Neuronal stem cell (in vitro differentiated cells): Measurements from ENCODE around the gene CCT5.

Experiments used
- DNase-seq: peaks from one replicate; pipeline ENCODE4 v3.0.0-alpha.2; 2013; ENCODE audit warnings: low spot score
- H2AFZ ChIP-seq: one replicate; pipeline ENCODE4 v1.6.1; 2013; ENCODE audit warnings: mild to moderate bottlenecking, low read length, inconsistent platforms
- H2AK5ac ChIP-seq: 2 replicates; pipeline ENCODE4 v1.6.1; 2013; ENCODE audit warnings: low read depth, mild to moderate bottlenecking, inconsistent platforms, low read length, moderate library complexity, mixed read lengths
- H2BK120ac ChIP-seq: 2 replicates; pipeline ENCODE4 v1.6.1; 2013; ENCODE audit warnings: low read depth, mild to moderate bottlenecking, inconsistent platforms, low read length, moderate library complexity, mixed read lengths
- H2BK12ac ChIP-seq: one replicate; pipeline ENCODE4 v1.6.1; 2013; ENCODE audit warnings: low read length, inconsistent platforms
- H2BK15ac ChIP-seq: 2 replicates; pipeline ENCODE4 v1.6.1; 2013; ENCODE audit warnings: mild to moderate bottlenecking, low read length, inconsistent platforms, mixed read lengths
- H2BK5ac ChIP-seq: one replicate; pipeline ENCODE4 v1.6.1; 2013; ENCODE audit warnings: inconsistent platforms, mild to moderate bottlenecking, low read length, moderate library complexity
- H3K14ac ChIP-seq: one replicate; pipeline ENCODE4 v1.6.1; 2013; ENCODE audit warnings: low read length, inconsistent platforms
- H3K18ac ChIP-seq: 2 replicates; pipeline ENCODE4 v1.6.1; 2013; ENCODE audit warnings: low read length, inconsistent platforms
- H3K23ac ChIP-seq: 2 replicates; pipeline ENCODE4 v1.6.1; 2013; ENCODE audit warnings: low read depth, mild to moderate bottlenecking, mixed read lengths, low read length, inconsistent platforms; ENCODE audit not compliant: poor library complexity
- H3K27ac ChIP-seq: replicated peaks from 3 replicates; pipeline ENCODE4 v1.5.1; 2013; ENCODE audit warnings: low read length, inconsistent platforms
- H3K27me3 ChIP-seq, 3 experiments: 2 replicates each; pipeline ENCODE4 v1.6.1; 2013; ENCODE audit warnings: low read length in 3 of 3, mild to moderate bottlenecking in 2 of 3, inconsistent platforms in 1 of 3, low read depth in 1 of 3, mixed read lengths in 1 of 3, moderate library complexity in 1 of 3; ENCODE audit not compliant: control insufficient read depth in 3 of 3, insufficient read depth in 3 of 3
- H3K36me3 ChIP-seq, 2 donors: replicated peaks in 1 of 2; 2 replicates each; pipeline ENCODE4 v1.6.1; 2013; ENCODE audit warnings: low read length in 2 of 2; ENCODE audit not compliant: control insufficient read depth in 2 of 2, insufficient read depth in 2 of 2
- H3K4ac ChIP-seq: 2 replicates; pipeline ENCODE4 v1.6.1; 2013; ENCODE audit warnings: inconsistent platforms, mild to moderate bottlenecking, low read length, moderate library complexity
- H3K4me1 ChIP-seq, 2 donors: 1 replicate in 1 of 2; 2 replicates in 1 of 2; pipeline ENCODE4 v1.6.1; 2013; ENCODE audit warnings: low read length in 2 of 2, low read depth in 1 of 2; ENCODE audit not compliant: control insufficient read depth in 2 of 2, insufficient read depth in 1 of 2
- H3K4me2 ChIP-seq: one replicate; pipeline ENCODE4 v1.6.1; 2013; ENCODE audit warnings: mild to moderate bottlenecking, low read length, inconsistent platforms; ENCODE audit not compliant: insufficient read depth, poor library complexity, severe bottlenecking
- H3K4me3 ChIP-seq, 2 donors: 2 replicates each; pipeline ENCODE4 v1.5.1; 2013; ENCODE audit warnings: low read length in 2 of 2, mild to moderate bottlenecking in 2 of 2, inconsistent platforms in 1 of 2, moderate library complexity in 1 of 2
- H3K79me1 ChIP-seq: one replicate; pipeline ENCODE4 v1.6.1; 2013; ENCODE audit warnings: low read depth, mild to moderate bottlenecking, inconsistent platforms, low read length, moderate library complexity
- H3K9ac ChIP-seq: one replicate; pipeline ENCODE4 v1.6.1; 2013; ENCODE audit warnings: mild to moderate bottlenecking, low read depth, low read length, inconsistent platforms; ENCODE audit not compliant: poor library complexity
- H3K9me3 ChIP-seq, 2 donors: replicated peaks in 1 of 2; 2 replicates each; pipeline versions ENCODE3 to v1.6.1; 2013; ENCODE audit warnings: low read length in 2 of 2, mild to moderate bottlenecking in 2 of 2, inconsistent platforms in 1 of 2, low read depth in 1 of 2, mixed read lengths in 1 of 2, moderate library complexity in 1 of 2; ENCODE audit not compliant: control insufficient read depth in 2 of 2, insufficient read depth in 1 of 2
- H4K8ac ChIP-seq: one replicate; pipeline ENCODE4 v1.6.1; 2013; ENCODE audit warnings: low read depth, mild to moderate bottlenecking, inconsistent platforms, low read length, moderate library complexity
- H4K91ac ChIP-seq: one replicate; pipeline ENCODE4 v1.6.1; 2013; ENCODE audit warnings: low read length, low read depth, mild to moderate bottlenecking, inconsistent platforms; ENCODE audit not compliant: poor library complexity
- WGBS, 2 donors: extraction: QIAGEN DNeasy Blood & Tissue Kit; methylation state at CpG; one replicate each; pipeline ENCODE4 v1.1.7; 2013; ENCODE audit warnings: missing lambda C conversion rate in 2 of 2, mixed read lengths in 1 of 2; ENCODE audit not compliant: insufficient read length in 2 of 2, insufficient replicate concordance in 1 of 2; ENCODE audit errors: extremely low coverage in 2 of 2; 5-methylcytosine and 5-hydroxymethylcytosine counted together

CCT5 gene

GRCh38 chr5:10277773-10278630 is 27.9 kb downstream of the CCT5 start:
- Histone ChIP-seq H3K4me2 (no peak overlapping the region), H3K14ac (no peak overlapping the region), H4K91ac (no peak overlapping the region), H2AK5ac (no peak overlapping the region), H2BK12ac (no peak overlapping the region), H3K4me1 (peaks cover 2 to 7% of the 10 kb centered on the region in 2 donors), H3K27me3 (no peaks in the 10 kb centered on the region), H3K4ac (no peak overlapping the region), H3K9ac (no peak overlapping the region), H4K8ac (no peak overlapping the region), H2BK120ac (no peak overlapping the region), H3K4me3 (no peak overlapping the region), H3K18ac (no peak overlapping the region), H3K79me1 (no peaks in the 10 kb centered on the region), H3K27ac (no peak overlapping the region), H3K23ac (no peak overlapping the region), H3K36me3 (no peaks in the 10 kb centered on the region), H3K9me3 (no peaks in the 10 kb centered on the region), H2BK5ac (no peak overlapping the region), H2AFZ (no peak overlapping the region), H2BK15ac (no peak overlapping the region)
- no peak for DNase-seq
- WGBS, 2 donors, result no CpG with 5 or more reads among the region's 13 CpGs

GRCh38 chr5:10278658-10279279 is 28.7 kb downstream of the CCT5 start:
- H3K23ac ChIP-seq, result no peak overlapping the region
- no peak overlapping the region for H2BK5ac ChIP-seq
- no peaks in the 10 kb centered on the region for H3K27me3 ChIP-seq
- DNase-seq, result no peak
- H3K18ac ChIP-seq, result no peak overlapping the region
- no peak overlapping the region for H2BK120ac ChIP-seq
- no peak overlapping the region for H3K9ac ChIP-seq
- H2BK12ac ChIP-seq, result no peak overlapping the region
- no peak overlapping the region for H3K14ac ChIP-seq
- no peak overlapping the region for H3K27ac ChIP-seq
- no peaks in the 10 kb centered on the region for H3K36me3 ChIP-seq
- no peaks in the 10 kb centered on the region for H3K9me3 ChIP-seq
- H4K91ac ChIP-seq, result no peak overlapping the region
- no peak overlapping the region for H2AK5ac ChIP-seq
- no CpG with 5 or more reads among the region's 12 CpGs for WGBS, 2 donors
- H3K4me2 ChIP-seq, result no peak overlapping the region
- H3K4ac ChIP-seq, result no peak overlapping the region
- no peak overlapping the region for H4K8ac ChIP-seq
- H3K79me1 ChIP-seq, result no peaks in the 10 kb centered on the region
- H2BK15ac ChIP-seq, result no peak overlapping the region
- no peak overlapping the region for H2AFZ ChIP-seq
- H3K4me3 ChIP-seq, result no peak overlapping the region
- peaks cover 2 to 9% of the 10 kb centered on the region in 2 donors for H3K4me1 ChIP-seq

GRCh38 chr5:10279328-10279727 is 29.2 kb downstream of the CCT5 start:
- Histone ChIP-seq H2BK12ac (no peak overlapping the region), H3K23ac (no peak overlapping the region), H3K18ac (no peak overlapping the region), H3K4me1 (peaks cover 4 to 12% of the 10 kb centered on the region in 2 donors), H3K27ac (no peak overlapping the region), H3K9ac (no peak overlapping the region), H3K4me3 (no peak overlapping the region), H4K8ac (no peak overlapping the region), H3K4ac (no peak overlapping the region), H2AK5ac (no peak overlapping the region), H3K4me2 (no peak overlapping the region), H2AFZ (no peak overlapping the region), H2BK15ac (no peak overlapping the region), H3K27me3 (no peaks in the 10 kb centered on the region), H3K79me1 (no peaks in the 10 kb centered on the region), H3K36me3 (no peaks in the 10 kb centered on the region), H4K91ac (no peak overlapping the region), H2BK120ac (no peak overlapping the region), H2BK5ac (no peak overlapping the region), H3K9me3 (no peaks in the 10 kb centered on the region), H3K14ac (no peak overlapping the region)
- no peak for DNase-seq
- WGBS, 2 donors, result no CpG with 5 or more reads among the region's 4 CpGs

DNA sequence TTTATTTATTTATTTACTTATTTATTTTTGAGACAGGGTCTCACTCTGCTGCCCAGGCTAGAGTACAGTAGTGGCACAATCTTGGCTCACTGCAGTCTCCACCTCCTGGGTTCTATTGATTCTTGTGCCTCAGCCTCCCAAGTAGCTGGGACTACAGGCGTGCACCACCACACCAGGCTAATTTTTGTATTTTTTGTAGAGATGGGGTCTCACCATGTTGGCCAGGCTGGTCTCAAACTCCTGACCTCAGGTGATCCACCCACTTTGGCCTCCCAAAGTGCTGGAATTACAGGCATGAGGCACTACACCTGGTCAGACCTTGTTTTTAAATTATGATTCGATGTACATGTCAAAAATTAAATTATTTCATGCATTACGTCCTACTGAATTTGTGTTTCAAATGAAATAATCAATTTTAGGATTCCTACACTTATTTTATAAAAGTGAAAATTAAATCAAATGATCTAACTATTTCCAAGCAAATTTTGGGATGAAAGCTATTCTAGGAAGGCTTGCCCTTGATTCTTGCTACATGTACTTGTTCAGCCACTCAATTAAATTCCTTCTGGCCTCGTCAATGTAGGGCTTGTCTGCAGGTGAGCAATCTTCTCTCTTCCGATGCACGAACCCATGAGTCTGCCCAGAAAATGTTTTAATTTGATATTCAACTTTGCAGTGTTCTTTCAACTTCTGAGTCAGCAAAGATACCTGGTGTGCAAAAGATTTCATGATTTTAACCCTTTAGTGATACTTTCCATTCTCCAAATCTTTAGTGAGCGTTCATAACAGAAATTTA is 30.0 kb downstream of the CCT5 start:
- no peaks in the 10 kb centered on the region for H3K79me1 ChIP-seq
- H3K27ac ChIP-seq, result no peak overlapping the region
- no peak overlapping the region for H3K4ac ChIP-seq
- H3K23ac ChIP-seq, result no peak overlapping the region
- H3K36me3 ChIP-seq, result no peaks in the 10 kb centered on the region
- no peak for DNase-seq
- H2BK120ac ChIP-seq, result no peak overlapping the region
- peaks cover 6 to 14% of the 10 kb centered on the region in 2 donors for H3K4me1 ChIP-seq
- no peak overlapping the region for H4K8ac ChIP-seq
- H3K18ac ChIP-seq, result no peak overlapping the region
- H3K14ac ChIP-seq, result no peak overlapping the region
- H2BK15ac ChIP-seq, result no peak overlapping the region
- H3K27me3 ChIP-seq, result no peaks in the 10 kb centered on the region
- H3K4me3 ChIP-seq, result no peak overlapping the region
- no peak overlapping the region for H2AFZ ChIP-seq
- H3K9me3 ChIP-seq, result no peaks in the 10 kb centered on the region
- no peak overlapping the region for H4K91ac ChIP-seq
- no peak overlapping the region for H3K9ac ChIP-seq
- H2BK5ac ChIP-seq, result no peak overlapping the region
- H3K4me2 ChIP-seq, result no peak overlapping the region
- no peak overlapping the region for H2AK5ac ChIP-seq
- no CpG with 5 or more reads among the region's 7 CpGs for WGBS, 2 donors
- H2BK12ac ChIP-seq, result no peak overlapping the region
